ENCODE data around the gene KIAA1614.

The KIAA1614 gene

GRCh38 chr1:180976191-180976590 lies 63.5 kb downstream of the KIAA1614 start:
- intact Hi-C loops (cut with DNase I): no loop called here

GRCh38 chr1:180976732-180977357 lies 64.1 kb downstream of the KIAA1614 start:
- intact Hi-C loops (cut with DNase I): no loop called here
- DNase-seq: no peak

More at GRCh38 chr1:180976191-180976590, 63.5 kb downstream of the KIAA1614 start:
- DNase-seq: no peak

- DNase-seq: no peak
- intact Hi-C loops (cut with DNase I): no loop called here
Measured at GRCh38 chr1:180981596-180982387, 69.1 kb downstream of the KIAA1614 start.

GRCh38 chr1:180982422-180982821 lies 69.7 kb downstream of the KIAA1614 start:
- intact Hi-C loops (cut with DNase I): no loop called here
- DNase-seq: no peak

- intact Hi-C loops (cut with DNase I): no loop called here
- DNase-seq: peak in 2 of 10 donors; percentile 16 to 86
Measured at GRCh38 chr1:180988253-180988752, 75.6 kb downstream of the KIAA1614 start.

GRCh38 chr1:180994262-180994661 lies 81.6 kb downstream of the KIAA1614 start:
- DNase-seq: no peak
- intact Hi-C loops (cut with DNase I): no loop called here

GRCh38 chr1:180997843-180998504 lies 85.3 kb downstream of the KIAA1614 start:
- intact Hi-C loops (cut with DNase I): no loop called here
- no peak for DNase-seq

Measured in posterior cingulate gyrus (tissue), 11 donors.